IMR-90 (cell line): ENCODE measurements around the gene GPR158. TPM values are rescaled to one million over a fixed set of nuclear protein-coding genes. Genes with fewer than 3 reads are reported as not detected.

Experiments
- ATAC-seq: fragments of 200-7000 bp; cut with Tn5 transposase; 2 replicates; pipeline ENCODE4 v1.9.1; 2020; ENCODE audit warnings: low read depth, mild to moderate bottlenecking, moderate library complexity
- BruUV-seq: library from RNA; stranded (reverse); fragments of 400-500 nt; replicated peaks from 2 replicates; lab custom pipeline; 2021; lab: Mats Ljungman, UMichigan
- CTCF ChIA-PET: fragments of 300-600 bp; formaldehyde crosslinking; extraction: SDS; loops from one replicate; lab custom pipeline; 2021; ENCODE audit warnings: antibody characterized with exemption; lab: Yijun Ruan, JAX
- POLR2A ChIA-PET: fragments of 300-600 bp; sonication (Branson Sonifier 250); formaldehyde crosslinking; loops from one replicate; lab custom pipeline; 2022; ENCODE audit warnings: antibody characterized with exemption; ENCODE audit not compliant: unreplicated experiment; lab: Charles Lee
- DNase-seq: peaks from one replicate; pipeline ENCODE4 v3.0.0; 2013
- H2AFZ ChIP-seq: replicated peaks from 2 replicates; pipeline ENCODE3; 2013; ENCODE audit warnings: low read length, mild to moderate bottlenecking; ENCODE audit not compliant: poor library complexity
- H2AK5ac ChIP-seq: 2 replicates; pipeline ENCODE4 v1.6.1; 2013; ENCODE audit warnings: low read depth, low read length, inconsistent platforms
- H2AK9ac ChIP-seq: replicated peaks from 2 replicates; pipeline ENCODE3; 2013; ENCODE audit warnings: mild to moderate bottlenecking, low read depth, low read length, moderate library complexity; ENCODE audit not compliant: poor library complexity
- H2BK120ac ChIP-seq: 2 replicates; pipeline ENCODE4 v1.6.1; 2013; ENCODE audit warnings: low read depth, low read length, inconsistent platforms
- H2BK15ac ChIP-seq: 3 replicates; pipeline ENCODE4 v1.6.1; 2013; ENCODE audit warnings: low read depth, low read length, inconsistent platforms
- H2BK20ac ChIP-seq: 2 replicates; pipeline ENCODE4 v1.6.1; 2013; ENCODE audit warnings: low read depth, mild to moderate bottlenecking, inconsistent platforms, low read length, moderate library complexity
- H2BK5ac ChIP-seq: 2 replicates; pipeline ENCODE4 v1.6.1; 2013; ENCODE audit warnings: mild to moderate bottlenecking, low read depth, low read length, inconsistent platforms; ENCODE audit not compliant: poor library complexity, severe bottlenecking
- H3K14ac ChIP-seq: replicated peaks from 2 replicates; pipeline ENCODE4 v1.6.1; 2013; ENCODE audit warnings: low read depth, low read length, inconsistent platforms
- H3K18ac ChIP-seq: 2 replicates; pipeline ENCODE4 v1.6.1; 2013; ENCODE audit warnings: low read depth, low read length, control low read depth
- H3K23ac ChIP-seq: 2 replicates; pipeline ENCODE4 v1.6.1; 2013; ENCODE audit warnings: low read depth, low read length, inconsistent platforms
- H3K27ac ChIP-seq: 2 replicates; pipeline ENCODE4 v1.5.1; 2013; ENCODE audit warnings: mild to moderate bottlenecking, control low read depth, low read length; ENCODE audit not compliant: insufficient read depth
- H3K27me3 ChIP-seq: 2 replicates; pipeline ENCODE4 v1.6.1; 2013; ENCODE audit warnings: low read length; ENCODE audit not compliant: control insufficient read depth, insufficient read depth
- H3K36me3 ChIP-seq: 2 replicates; pipeline ENCODE4 v1.6.1; 2013; ENCODE audit warnings: low read length, mixed read lengths; ENCODE audit not compliant: control insufficient read depth, insufficient read depth
- H3K4ac ChIP-seq: 2 replicates; pipeline ENCODE4 v1.6.1; 2013; ENCODE audit warnings: low read depth, low read length, inconsistent platforms
- H3K4me1 ChIP-seq: 2 replicates; pipeline ENCODE4 v1.6.1; 2013; ENCODE audit warnings: low read length, mixed read lengths; ENCODE audit not compliant: control insufficient read depth, insufficient read depth
- H3K4me2 ChIP-seq: 2 replicates; pipeline ENCODE4 v1.6.1; 2013; ENCODE audit warnings: low read depth, mild to moderate bottlenecking, control low read depth, low read length, moderate library complexity
- H3K4me3 ChIP-seq: 2 replicates; pipeline ENCODE4 v1.5.1; 2013; ENCODE audit warnings: low read depth, mild to moderate bottlenecking, control low read depth, low read length, moderate library complexity; ENCODE audit not compliant: insufficient read depth
- H3K56ac ChIP-seq: 2 replicates; pipeline ENCODE4 v1.6.1; 2013; ENCODE audit warnings: low read length, inconsistent platforms; ENCODE audit not compliant: insufficient read depth; ENCODE audit errors: extremely low read depth
- H3K79me1 ChIP-seq, 2 experiments: 2 replicates each; pipeline ENCODE4 v1.6.1; 2013; ENCODE audit warnings: low read length in 2 of 2, inconsistent platforms in 1 of 2, low read depth in 1 of 2
- H3K9ac ChIP-seq: 2 replicates; pipeline ENCODE4 v1.6.1; 2013; ENCODE audit warnings: low read depth, low read length, control low read depth
- H3K9me1 ChIP-seq: 2 replicates; pipeline ENCODE4 v1.6.1; 2013; ENCODE audit warnings: low read length, inconsistent platforms; ENCODE audit not compliant: insufficient read depth
- H3K9me3 ChIP-seq: 2 replicates; pipeline ENCODE4 v1.6.1; 2013; ENCODE audit warnings: low read length; ENCODE audit not compliant: control insufficient read depth, insufficient read depth
- H4K20me1 ChIP-seq: 2 replicates; pipeline ENCODE4 v1.6.1; 2013; ENCODE audit warnings: low read length, inconsistent platforms; ENCODE audit not compliant: insufficient read depth
- H4K5ac ChIP-seq: 2 replicates; pipeline ENCODE4 v1.6.1; 2013; ENCODE audit warnings: mild to moderate bottlenecking, low read depth, low read length, control low read depth
- H4K8ac ChIP-seq, 2 experiments: 2 replicates each; pipeline ENCODE4 v1.6.1; 2013; ENCODE audit warnings: low read depth in 2 of 2, low read length in 2 of 2, control low read depth in 1 of 2, inconsistent platforms in 1 of 2
- H4K91ac ChIP-seq: 2 replicates; pipeline ENCODE4 v1.6.1; 2013; ENCODE audit warnings: low read depth, low read length, inconsistent platforms; ENCODE audit not compliant: insufficient read depth
- CEBPB ChIP-seq: IDR thresholded peaks from 2 replicates; pipeline ENCODE4 v1.6.1; 2012; ENCODE audit warnings: low read depth, low read length, improper control_type of control experiment
- CHD1 ChIP-seq: IDR thresholded peaks from 2 replicates; pipeline ENCODE4 v1.6.1; 2012; ENCODE audit warnings: low read depth, low read length, improper control_type of control experiment
- MAZ ChIP-seq: IDR thresholded peaks from 2 replicates; pipeline ENCODE4 v1.6.1; 2012; ENCODE audit warnings: low read depth, mild to moderate bottlenecking, low read length, improper control_type of control experiment, moderate library complexity, borderline replicate concordance
- POLR2A ChIP-seq: IDR thresholded peaks from 2 replicates; pipeline ENCODE4 v1.6.1; 2012; ENCODE audit warnings: mild to moderate bottlenecking, low read depth, low read length
- RAD21 ChIP-seq: IDR thresholded peaks from 2 replicates; pipeline ENCODE4 v1.6.1; 2012; ENCODE audit warnings: low read length, improper control_type of control experiment
- RCOR1 ChIP-seq: IDR thresholded peaks from 2 replicates; pipeline ENCODE4 v1.6.1; 2012; ENCODE audit warnings: mild to moderate bottlenecking, low read length, improper control_type of control experiment; ENCODE audit not compliant: insufficient replicate concordance
- WGBS, 2 experiments: methylation state at CpG; one replicate each; pipeline versions ENCODE4 v1.1.5 to v1.1.7; 2013; ENCODE audit warnings: missing lambda C conversion rate in 2 of 2; ENCODE audit not compliant: insufficient read length in 1 of 2; ENCODE audit errors: extremely low coverage in 2 of 2; 5-methylcytosine and 5-hydroxymethylcytosine counted together
- dilution Hi-C: fragments of 300-500 bp; cut with HindIII; formaldehyde crosslinking; loops from one replicate; pipeline ENCODE4 v1.14.3; 2018; ENCODE audit warnings: low sequenced_read_pairs; ENCODE audit not compliant: unreplicated experiment
- in situ Hi-C: fragments of 300-500 bp; cut with MboI; formaldehyde crosslinking; loops from 3 replicates; pipeline ENCODE4 v1.14.3; 2019; ENCODE audit warnings: low sequenced_read_pairs, inconsistent platforms, mixed read lengths
- intact Hi-C: fragments of 100-400 bp; cut with micrococcal nuclease; formaldehyde crosslinking; loops from 2 replicates; pipeline ENCODE4 v1.10.0; 2022
- polyA plus RNA-seq, 3 experiments: library from polyadenylated mRNA; depleted of rRNA; stranded (reverse); fragments of >200 nt; gene quantifications; 2 replicates each; pipeline ENCODE4 v1.2.3, GENCODE V29; 2012; ENCODE audit warnings: low replicate concordance in 1 of 3
- total RNA-seq: library from RNA; depleted of rRNA; stranded (reverse); fragments of >200 nt; gene quantifications from 2 replicates; pipeline ENCODE4 v1.2.3, GENCODE V29; 2012
- TF ChIP-seq, protein P1 (sequence below): fragments of 150-350 bp; IDR thresholded peaks from 2 replicates; pipeline ENCODE4 v1.6.1; 2016; ENCODE audit warnings: low read depth, mild to moderate bottlenecking, low read length, moderate library complexity, borderline replicate concordance
- TF ChIP-seq, protein P2 (sequence below): conservative IDR thresholded peaks from 2 replicates; pipeline ENCODE4 v1.5.1; 2012; ENCODE audit warnings: mild to moderate bottlenecking, low read depth, low read length, improper control_type of control experiment

GPR158 gene
- total and polyA plus RNA-seq, 2 of the 4 experiments (the other 2 are of a cell fraction) = not detected

DNA sequence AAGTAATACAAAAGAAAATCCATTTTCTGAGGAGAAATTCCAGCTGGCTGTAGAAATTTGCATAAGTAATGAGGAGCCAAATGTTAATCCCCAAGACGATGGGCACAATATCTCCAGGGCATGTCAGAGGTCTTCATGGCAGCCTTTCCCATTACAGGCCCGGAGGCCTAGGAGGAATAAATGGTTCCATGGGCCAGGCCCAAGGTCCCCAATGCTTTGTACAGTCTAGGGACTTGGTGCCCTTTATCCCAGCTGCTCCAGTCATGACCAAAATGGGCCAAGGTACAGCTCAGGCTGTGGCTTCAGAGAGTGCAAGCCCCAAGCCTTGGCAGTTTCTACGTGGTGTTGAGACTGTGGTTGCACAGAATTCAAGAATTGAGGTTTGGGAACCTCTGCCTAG is 182.5 kb downstream of the GPR158 start:
- H2BK120ac ChIP-seq = no peak overlapping the region
- ATAC-seq = no peak
- no peak overlapping the region for H4K8ac ChIP-seq
- H3K9me3 ChIP-seq = peaks cover 4% of the 10 kb centered on the region; the same call in 1 of the 2 replicates
- in situ Hi-C loops = no loop called here
- POLR2A ChIA-PET = no interaction called here
- H3K18ac ChIP-seq = no peak overlapping the region
- WGBS, 2 experiments = 25% methylated on average over 2 of the region's 3 CpGs; no CpG with 5 or more reads in 1 of the 2 experiments
- no peaks in the 10 kb centered on the region for H3K36me3 ChIP-seq
- H3K27ac ChIP-seq = no peak overlapping the region
- H2BK20ac ChIP-seq = no peak overlapping the region
- dilution Hi-C loops = no loop called here
- no peaks in the 10 kb centered on the region for H3K79me1 ChIP-seq
- H3K4me2 ChIP-seq = no peak overlapping the region
- no peak overlapping the region for H3K23ac ChIP-seq
- TF ChIP-seq, protein P1, sequence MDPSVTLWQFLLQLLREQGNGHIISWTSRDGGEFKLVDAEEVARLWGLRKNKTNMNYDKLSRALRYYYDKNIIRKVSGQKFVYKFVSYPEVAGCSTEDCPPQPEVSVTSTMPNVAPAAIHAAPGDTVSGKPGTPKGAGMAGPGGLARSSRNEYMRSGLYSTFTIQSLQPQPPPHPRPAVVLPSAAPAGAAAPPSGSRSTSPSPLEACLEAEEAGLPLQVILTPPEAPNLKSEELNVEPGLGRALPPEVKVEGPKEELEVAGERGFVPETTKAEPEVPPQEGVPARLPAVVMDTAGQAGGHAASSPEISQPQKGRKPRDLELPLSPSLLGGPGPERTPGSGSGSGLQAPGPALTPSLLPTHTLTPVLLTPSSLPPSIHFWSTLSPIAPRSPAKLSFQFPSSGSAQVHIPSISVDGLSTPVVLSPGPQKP = no peak
- TF ChIP-seq CHD1 (no peak), RAD21 (no peak), POLR2A (no peak), CEBPB (no peak), MAZ (no peak), RCOR1 (no peak)
- TF ChIP-seq, protein P2, sequence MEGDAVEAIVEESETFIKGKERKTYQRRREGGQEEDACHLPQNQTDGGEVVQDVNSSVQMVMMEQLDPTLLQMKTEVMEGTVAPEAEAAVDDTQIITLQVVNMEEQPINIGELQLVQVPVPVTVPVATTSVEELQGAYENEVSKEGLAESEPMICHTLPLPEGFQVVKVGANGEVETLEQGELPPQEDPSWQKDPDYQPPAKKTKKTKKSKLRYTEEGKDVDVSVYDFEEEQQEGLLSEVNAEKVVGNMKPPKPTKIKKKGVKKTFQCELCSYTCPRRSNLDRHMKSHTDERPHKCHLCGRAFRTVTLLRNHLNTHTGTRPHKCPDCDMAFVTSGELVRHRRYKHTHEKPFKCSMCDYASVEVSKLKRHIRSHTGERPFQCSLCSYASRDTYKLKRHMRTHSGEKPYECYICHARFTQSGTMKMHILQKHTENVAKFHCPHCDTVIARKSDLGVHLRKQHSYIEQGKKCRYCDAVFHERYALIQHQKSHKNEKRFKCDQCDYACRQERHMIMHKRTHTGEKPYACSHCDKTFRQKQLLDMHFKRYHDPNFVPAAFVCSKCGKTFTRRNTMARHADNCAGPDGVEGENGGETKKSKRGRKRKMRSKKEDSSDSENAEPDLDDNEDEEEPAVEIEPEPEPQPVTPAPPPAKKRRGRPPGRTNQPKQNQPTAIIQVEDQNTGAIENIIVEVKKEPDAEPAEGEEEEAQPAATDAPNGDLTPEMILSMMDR = no peak
- no peak overlapping the region for H2BK15ac ChIP-seq
- intact Hi-C loops = no loop called here
- H3K56ac ChIP-seq = no peak overlapping the region
- H2AK9ac ChIP-seq = no peak overlapping the region
- H3K4ac ChIP-seq = no peak overlapping the region
- H3K4me3 ChIP-seq = no peak overlapping the region
- DNase-seq = no peak
- no peak overlapping the region for H2AFZ ChIP-seq
- no peak overlapping the region for H3K14ac ChIP-seq
- H4K20me1 ChIP-seq = no peaks in the 10 kb centered on the region
- BruUV-seq = no TSS peak
- no peak overlapping the region for H2AK5ac ChIP-seq
- H2BK5ac ChIP-seq = no peak overlapping the region
- no peaks in the 10 kb centered on the region for H3K27me3 ChIP-seq
- no peak overlapping the region for H3K9ac ChIP-seq
- CTCF ChIA-PET = no interaction called here
- no peaks in the 10 kb centered on the region for H3K4me1 ChIP-seq
- no peak overlapping the region for H4K91ac ChIP-seq
- H4K5ac ChIP-seq = no peak overlapping the region
- no peaks in the 10 kb centered on the region for H3K9me1 ChIP-seq
